ENCODE data around the gene MBD3L4.
"Not testable (repeated sequence)": the region's sequence is repeated elsewhere in the genome, so short reads cannot be mapped to it uniquely, and the experiment has no call there.

MBD3L4 gene

GRCh38 chr19:7063764-7064418, 23.9 kb upstream of the MBD3L4 start:
- no peak for DNase-seq (ENCODE audit: low spot score)
- in situ Hi-C loops (cut with MboI; ENCODE audit: low pct_unique_long_range_greater_than_20kb, low sequenced_read_pairs, unreplicated experiment): no loop called here
- no peak for TF ChIP-seq CTCF (IDR thresholded peaks at IDR 0.05; ENCODE audit: extremely low read depth, insufficient read depth, missing control alignments)

- in situ Hi-C loops (cut with MboI; ENCODE audit: low pct_unique_long_range_greater_than_20kb, low sequenced_read_pairs, unreplicated experiment): no loop called here
- DNase-seq (ENCODE audit: low spot score): no peak
- no peak for TF ChIP-seq CTCF (IDR thresholded peaks at IDR 0.05; ENCODE audit: extremely low read depth, insufficient read depth, missing control alignments)
These were observed 23.4 kb upstream of the MBD3L4 start for GRCh38 chr19:7063339-7063738.

- DNase-seq (ENCODE audit: low spot score); in situ Hi-C loops (cut with MboI; ENCODE audit: low pct_unique_long_range_greater_than_20kb, low sequenced_read_pairs, unreplicated experiment): not testable (repeated sequence)
These were observed 20.0 kb upstream of the MBD3L4 start for GRCh38 chr19:7059977-7060376.

- in situ Hi-C loops (cut with MboI; ENCODE audit: low pct_unique_long_range_greater_than_20kb, low sequenced_read_pairs, unreplicated experiment); DNase-seq (ENCODE audit: low spot score): not testable (repeated sequence)
These were observed 18.6 kb upstream of the MBD3L4 start, which contains the start of gene MBD3L3 for GRCh38 chr19:7058576-7058975. MBD3L3 (minus strand) TSS chr19:7058676; CDS start chr19:7058605, 71 bp downstream.

GRCh38 chr19:7056371-7056770, 16.4 kb upstream of the MBD3L4 start:
- DNase-seq (ENCODE audit: low spot score); in situ Hi-C loops (cut with MboI; ENCODE audit: low pct_unique_long_range_greater_than_20kb, low sequenced_read_pairs, unreplicated experiment): not testable (repeated sequence)

GRCh38 chr19:7055679-7056078, 15.7 kb upstream of the MBD3L4 start:
- in situ Hi-C loops (cut with MboI; ENCODE audit: low pct_unique_long_range_greater_than_20kb, low sequenced_read_pairs, unreplicated experiment); DNase-seq (ENCODE audit: low spot score): not testable (repeated sequence)

GRCh38 chr19:7054635-7055368, 14.8 kb upstream of the MBD3L4 start:
- in situ Hi-C loops (cut with MboI; ENCODE audit: low pct_unique_long_range_greater_than_20kb, low sequenced_read_pairs, unreplicated experiment); DNase-seq (ENCODE audit: low spot score): not testable (repeated sequence)

- DNase-seq (ENCODE audit: low spot score); in situ Hi-C loops (cut with MboI; ENCODE audit: low pct_unique_long_range_greater_than_20kb, low sequenced_read_pairs, unreplicated experiment): not testable (repeated sequence)
These were observed 12.9 kb upstream of the MBD3L4 start for GRCh38 chr19:7052896-7053295.

GRCh38 chr19:7051421-7051820, 11.4 kb upstream of the MBD3L4 start:
- in situ Hi-C loops (cut with MboI; ENCODE audit: low pct_unique_long_range_greater_than_20kb, low sequenced_read_pairs, unreplicated experiment); DNase-seq (ENCODE audit: low spot score): not testable (repeated sequence)

- in situ Hi-C loops (cut with MboI; ENCODE audit: low pct_unique_long_range_greater_than_20kb, low sequenced_read_pairs, unreplicated experiment); DNase-seq (ENCODE audit: low spot score): not testable (repeated sequence)
These were observed 9.0 kb upstream of the MBD3L4 start, which contains the start of gene MBD3L2 for GRCh38 chr19:7049021-7049420. MBD3L2 (plus strand) TSS chr19:7049321; CDS start chr19:7049374, 53 bp downstream.

- DNase-seq (ENCODE audit: low spot score); in situ Hi-C loops (cut with MboI; ENCODE audit: low pct_unique_long_range_greater_than_20kb, low sequenced_read_pairs, unreplicated experiment): not testable (repeated sequence)
These were observed 1.6 kb upstream of the MBD3L4 start for GRCh38 chr19:7041563-7041962.

- DNase-seq (ENCODE audit: low spot score); in situ Hi-C loops (cut with MboI; ENCODE audit: low pct_unique_long_range_greater_than_20kb, low sequenced_read_pairs, unreplicated experiment): not testable (repeated sequence)
These were observed 9.7 kb downstream of the MBD3L4 start, which contains the start of gene MBD3L5 for GRCh38 chr19:7030278-7030677. MBD3L5 (plus strand) TSS chr19:7030578; CDS start chr19:7030612, 34 bp downstream.

- DNase-seq (ENCODE audit: low spot score); in situ Hi-C loops (cut with MboI; ENCODE audit: low pct_unique_long_range_greater_than_20kb, low sequenced_read_pairs, unreplicated experiment): not testable (repeated sequence)
These were observed 11.2 kb downstream of the MBD3L4 start for GRCh38 chr19:7028790-7029189.

GRCh38 chr19:7021331-7021730, 18.6 kb downstream of the MBD3L4 start, which contains the start of gene MBD3L2B:
MBD3L2B (minus strand) TSS chr19:7021431; CDS start chr19:7021397, 34 bp downstream.
- DNase-seq (ENCODE audit: low spot score); in situ Hi-C loops (cut with MboI; ENCODE audit: low pct_unique_long_range_greater_than_20kb, low sequenced_read_pairs, unreplicated experiment): not testable (repeated sequence)

All from GM13977 (cell line).